GM18868 (cell line): ENCODE results near the gene RELN.

ENCODE experiments used
- ATAC-seq: cut with Tn5 transposase; IDR thresholded peaks from one replicate; pipeline ENCODE4 v1.9.1; 2021; ENCODE audit warnings: mild to moderate bottlenecking, moderate library complexity; ENCODE audit not compliant: unreplicated experiment

The RELN gene

GRCh38 chr7:103651593-103652377 lies 337.7 kb downstream of the RELN start:
- ATAC-seq, result no peak

- ATAC-seq, result no peak
Observed at GRCh38 chr7:103649052-103649451, 340.4 kb downstream of the RELN start.

GRCh38 chr7:103648135-103648534 lies 341.3 kb downstream of the RELN start:
- ATAC-seq, result no peak

GRCh38 chr7:103644319-103644718 lies 345.1 kb downstream of the RELN start:
- no peak for ATAC-seq

GRCh38 chr7:103640031-103640779 lies 349.3 kb downstream of the RELN start:
- no peak for ATAC-seq

GRCh38 chr7:103637726-103638125 lies 351.7 kb downstream of the RELN start:
- no peak for ATAC-seq

GRCh38 chr7:103637094-103637493 lies 352.4 kb downstream of the RELN start:
- ATAC-seq, result no peak

GRCh38 chr7:103636153-103636552 lies 353.3 kb downstream of the RELN start:
- ATAC-seq, result no peak

- ATAC-seq, result no peak
Observed at GRCh38 chr7:103632972-103633371, 356.5 kb downstream of the RELN start.

GRCh38 chr7:103632005-103632639 lies 357.3 kb downstream of the RELN start:
- no peak for ATAC-seq

GRCh38 chr7:103630318-103630717 lies 359.1 kb downstream of the RELN start:
- no peak for ATAC-seq

GRCh38 chr7:103628742-103629141 lies 360.7 kb downstream of the RELN start:
- no peak for ATAC-seq

GRCh38 chr7:103626776-103627175 lies 362.7 kb downstream of the RELN start:
- ATAC-seq, result no peak

- ATAC-seq, result no peak
Observed at GRCh38 chr7:103622274-103622673, 367.2 kb downstream of the RELN start.

- no peak for ATAC-seq
Observed at GRCh38 chr7:103613655-103614642, 375.5 kb downstream of the RELN start.

GRCh38 chr7:103609778-103610177 lies 379.7 kb downstream of the RELN start:
- no peak for ATAC-seq

GRCh38 chr7:103605640-103606039 lies 383.8 kb downstream of the RELN start:
- ATAC-seq, result no peak

- no peak for ATAC-seq
Observed at GRCh38 chr7:103598326-103598905, 391.0 kb downstream of the RELN start.

GRCh38 chr7:103597606-103598005 lies 391.9 kb downstream of the RELN start:
- ATAC-seq, result no peak

- no peak for ATAC-seq
Observed at GRCh38 chr7:103594186-103594585, 395.3 kb downstream of the RELN start.
